WTC11 (cell line): Measurements from ENCODE around the gene PXT1. TPM values are rescaled to one million over a fixed set of nuclear protein-coding genes. Genes with fewer than 3 reads are reported as not detected.

Source experiments
- ATAC-seq: fragments of 200-7000 bp; cut with Tn5 transposase; 2 replicates; pipeline ENCODE4 v1.10.0; 2021; ENCODE audit warnings: mild to moderate bottlenecking, moderate library complexity
- CTCF ChIA-PET: fragments of 300-600 bp; sonication (Branson Sonifier 250); formaldehyde crosslinking; loops from one replicate; lab custom pipeline; 2021; ENCODE audit warnings: antibody characterized with exemption; lab: Charles Lee
- POLR2A ChIA-PET: fragments of 350-600 bp; sonication (Branson Sonifier 250); formaldehyde crosslinking; loops from one replicate; lab custom pipeline; 2021; ENCODE audit warnings: antibody characterized with exemption; lab: Charles Lee
- DNase-seq: peaks from one replicate; pipeline ENCODE4 v3.0.0; 2021; ENCODE audit warnings: low spot score
- H3K27ac Mint-ChIP-seq: 2 replicates; pipeline ENCODE4 v1.8.0; 2021; ENCODE audit warnings: mixed read lengths
- H3K27me3 Mint-ChIP-seq: 2 replicates; pipeline ENCODE4 v1.8.0; 2021; ENCODE audit warnings: low read depth, mild to moderate bottlenecking, moderate library complexity, mixed read lengths
- H3K36me3 Mint-ChIP-seq: 2 replicates; pipeline ENCODE4 v1.8.0; 2021; ENCODE audit warnings: mixed read lengths
- H3K4me1 Mint-ChIP-seq: 2 replicates; pipeline ENCODE4 v1.8.0; 2022; ENCODE audit warnings: mixed read lengths
- H3K4me3 Mint-ChIP-seq: 2 replicates; pipeline ENCODE4 v1.8.0; 2021; ENCODE audit warnings: mild to moderate bottlenecking, moderate library complexity, mixed read lengths
- H3K9me3 Mint-ChIP-seq: 2 replicates; pipeline ENCODE4 v1.8.0; 2021; ENCODE audit warnings: mixed read lengths
- ARID4B ChIP-seq: sonication (generic); formaldehyde crosslinking; IDR thresholded peaks from 2 replicates; pipeline ENCODE4 v1.8.0; 2023; ENCODE audit warnings: missing genetic modification reagents, mild to moderate bottlenecking, borderline replicate concordance
- ATF3 ChIP-seq: sonication (generic); formaldehyde crosslinking; conservative IDR thresholded peaks from 2 replicates; pipeline ENCODE4 v1.8.1; 2022; ENCODE audit warnings: mild to moderate bottlenecking, missing genetic modification reagents
- CDX4 ChIP-seq: fragments of 250-450 bp; sonication (Bioruptor Pico); IDR thresholded peaks from 2 replicates; pipeline ENCODE4 v1.9.0; 2021; ENCODE audit warnings: moderate library complexity, mild to moderate bottlenecking, inconsistent platforms, borderline replicate concordance
- CREB1 ChIP-seq: sonication (generic); formaldehyde crosslinking; IDR thresholded peaks from 2 replicates; pipeline ENCODE4 v1.8.0; 2023; ENCODE audit warnings: mild to moderate bottlenecking, missing genetic modification reagents
- E2F1 ChIP-seq: sonication (generic); formaldehyde crosslinking; IDR thresholded peaks from 2 replicates; pipeline ENCODE4 v1.8.0; 2022; ENCODE audit warnings: mild to moderate bottlenecking, missing genetic modification reagents
- ELF4 ChIP-seq: sonication (generic); formaldehyde crosslinking; IDR thresholded peaks from 2 replicates; pipeline ENCODE4 v1.8.1; 2022; ENCODE audit warnings: low read depth, mild to moderate bottlenecking, moderate library complexity, missing genetic modification reagents
- EMX1 ChIP-seq: fragments of 250-450 bp; sonication (Bioruptor Pico); IDR thresholded peaks from 2 replicates; pipeline ENCODE4 v1.8.0; 2021; ENCODE audit warnings: mild to moderate bottlenecking
- GRHL2 ChIP-seq: fragments of 250-450 bp; sonication (Bioruptor Pico); IDR thresholded peaks from 2 replicates; pipeline ENCODE4 v1.8.0; 2022; ENCODE audit warnings: mild to moderate bottlenecking, moderate library complexity; ENCODE audit not compliant: insufficient replicate concordance, severe bottlenecking
- HMGA2 ChIP-seq: fragments of 250-450 bp; sonication (Bioruptor Pico); IDR thresholded peaks from 2 replicates; pipeline ENCODE4 v1.4.0; 2021; ENCODE audit warnings: mild to moderate bottlenecking, moderate library complexity
- JUN ChIP-seq: sonication (generic); formaldehyde crosslinking; IDR thresholded peaks from 2 replicates; pipeline ENCODE4 v1.8.0; 2023; ENCODE audit warnings: mild to moderate bottlenecking, missing genetic modification reagents
- MYBL2 ChIP-seq: sonication (generic); formaldehyde crosslinking; IDR thresholded peaks from 2 replicates; pipeline ENCODE4 v1.8.1; 2023; ENCODE audit warnings: mild to moderate bottlenecking, moderate library complexity, missing genetic modification reagents
- NFATC4 ChIP-seq: fragments of 250-450 bp; sonication (Bioruptor Pico); IDR thresholded peaks from 2 replicates; pipeline ENCODE4 v1.9.0; 2021; ENCODE audit warnings: mild to moderate bottlenecking
- NFE2L1 ChIP-seq: sonication (generic); formaldehyde crosslinking; IDR thresholded peaks from 2 replicates; pipeline ENCODE4 v1.8.1; 2023; ENCODE audit warnings: missing genetic modification reagents
- NFYB ChIP-seq: sonication (generic); formaldehyde crosslinking; conservative IDR thresholded peaks from 2 replicates; pipeline ENCODE4 v1.8.0; 2022; ENCODE audit warnings: low read depth, missing genetic modification reagents
- NR1H2 ChIP-seq: sonication (generic); formaldehyde crosslinking; IDR thresholded peaks from 2 replicates; pipeline ENCODE4 v1.9.0; 2021; ENCODE audit warnings: mild to moderate bottlenecking, moderate library complexity, missing genetic modification reagents
- NR2C2 ChIP-seq: sonication (generic); formaldehyde crosslinking; IDR thresholded peaks from 2 replicates; pipeline ENCODE4 v1.8.0; 2022; ENCODE audit warnings: mild to moderate bottlenecking, missing genetic modification reagents
- PRRX2 ChIP-seq: fragments of 250-450 bp; sonication (Bioruptor Pico); IDR thresholded peaks from 2 replicates; pipeline ENCODE4 v1.8.0; 2021; ENCODE audit warnings: mild to moderate bottlenecking
- RORB ChIP-seq: fragments of 250-450 bp; sonication (Bioruptor Pico); IDR thresholded peaks from 2 replicates; pipeline ENCODE4 v1.9.0; 2021; ENCODE audit warnings: mild to moderate bottlenecking
- SMAD3 ChIP-seq: sonication (generic); formaldehyde crosslinking; IDR thresholded peaks from 2 replicates; pipeline ENCODE4 v1.8.0; 2022; ENCODE audit warnings: missing genetic modification reagents, mild to moderate bottlenecking, borderline replicate concordance
- SP1 ChIP-seq: sonication (generic); formaldehyde crosslinking; conservative IDR thresholded peaks from 2 replicates; pipeline ENCODE4 v1.8.1; 2022; ENCODE audit warnings: missing genetic modification reagents
- ZBTB21 ChIP-seq: sonication (generic); formaldehyde crosslinking; IDR thresholded peaks from 2 replicates; pipeline ENCODE4 v1.8.1; 2023; ENCODE audit warnings: mild to moderate bottlenecking, missing genetic modification reagents, borderline replicate concordance
- ZNF138 ChIP-seq: sonication (generic); formaldehyde crosslinking; conservative IDR thresholded peaks from 2 replicates; pipeline ENCODE4 v1.8.1; 2022; ENCODE audit warnings: mild to moderate bottlenecking, moderate library complexity, missing genetic modification reagents
- ZNF219 ChIP-seq: sonication (generic); formaldehyde crosslinking; IDR thresholded peaks from 2 replicates; pipeline ENCODE4 v1.8.0; 2023; ENCODE audit warnings: missing genetic modification reagents, mild to moderate bottlenecking, borderline replicate concordance
- ZNF263 ChIP-seq: sonication (generic); formaldehyde crosslinking; IDR thresholded peaks from 2 replicates; pipeline ENCODE4 v1.8.1; 2022; ENCODE audit warnings: low read depth, mild to moderate bottlenecking, moderate library complexity, missing genetic modification reagents
- ZNF317 ChIP-seq: sonication (generic); formaldehyde crosslinking; IDR thresholded peaks from 2 replicates; pipeline ENCODE4 v1.8.1; 2023; ENCODE audit warnings: low read depth, mild to moderate bottlenecking, moderate library complexity, missing genetic modification reagents, borderline replicate concordance
- ZNF416 ChIP-seq: fragments of 250-450 bp; sonication (Bioruptor Pico); IDR thresholded peaks from 2 replicates; pipeline ENCODE4 v1.9.0; 2021; ENCODE audit warnings: mild to moderate bottlenecking, inconsistent platforms
- ZSCAN18 ChIP-seq: fragments of 250-450 bp; sonication (Bioruptor Pico); IDR thresholded peaks from 2 replicates; pipeline ENCODE4 v2.1.2; 2022; ENCODE audit warnings: mild to moderate bottlenecking, moderate library complexity
- total RNA-seq: library from RNA; stranded (reverse); gene quantifications from 3 replicates; pipeline ENCODE4 v1.2.3, GENCODE V29; 2021

PXT1 gene
- total RNA-seq, 1 experiment from 2014 or later: 0.15 TPM

GRCh38 chr6:36423101-36423824 is 19.4 kb downstream of the PXT1 start (continued):
- TF ChIP-seq ZNF416 (no peak), ZNF219 (CRISPR knock-in tag) (no peak), NFE2L1 (CRISPR knock-in tag) (no peak; the same call in 1 of the 2 replicates), CREB1 (CRISPR knock-in tag) (no peak), ZNF138 (CRISPR knock-in tag) (no peak), SMAD3 (no peak)

GRCh38 chr6:36422714-36423100 is 19.9 kb downstream of the PXT1 start:
- no peak for ATAC-seq
- Mint-ChIP-seq H3K4me1 (peaks cover 15% of the 10 kb centered on the region), H3K9me3 (no peaks in the 10 kb centered on the region), H3K36me3 (no peaks in the 10 kb centered on the region), H3K27ac (peak overlapping the region; percentile 84), H3K4me3 (peak overlapping the region; percentile 82), H3K27me3 (peaks cover 3% of the 10 kb centered on the region; the same call in 1 of the 2 replicates)
- DNase-seq: no peak
- TF ChIP-seq SP1 (CRISPR knock-in tag) (no peak), ZSCAN18 (CRISPR knock-in tag) (no peak), E2F1 (no peak), NFE2L1 (CRISPR knock-in tag) (no peak), PRRX2 (CRISPR knock-in tag) (no peak), HMGA2 (CRISPR knock-in tag) (no peak), ZNF317 (CRISPR knock-in tag) (no peak), NFYB (no peak), ZNF263 (CRISPR knock-in tag) (no peak), NR1H2 (CRISPR knock-in tag) (no peak), ZBTB21 (no peak), NFATC4 (CRISPR knock-in tag) (no peak)
- CTCF ChIA-PET: interaction anchor here (0.6 to 1.6 kb wide), 12 partner anchors 19 to 231 kb away, joined by 3 to 7 read pairs (median 4); partner anchors contain the start of gene KCTD20
- POLR2A ChIA-PET: interaction anchor here (0.6 kb wide), 1 partner anchor 178 kb away, joined by 7 read pairs; no protein-coding TSS in a partner anchor

GRCh38 chr6:36419310-36419709 is 23.3 kb downstream of the PXT1 start:
- ChIA-PET POLR2A (no interaction called here), CTCF (interaction anchor here (1.1 to 2.5 kb wide), 2 partner anchors 8 to 10 kb away, joined by 4 to 14 read pairs; no protein-coding TSS in a partner anchor)
- Mint-ChIP-seq H3K4me3 (no peak overlapping the region), H3K27me3 (peaks cover 3% of the 10 kb centered on the region; the same call in 1 of the 2 replicates), H3K27ac (no peak overlapping the region), H3K4me1 (peaks cover 15% of the 10 kb centered on the region), H3K36me3 (no peaks in the 10 kb centered on the region), H3K9me3 (no peaks in the 10 kb centered on the region)
- DNase-seq: no peak
- ATAC-seq: no peak
- TF ChIP-seq MYBL2 (CRISPR knock-in tag) (no peak), EMX1 (CRISPR knock-in tag) (no peak), JUN (CRISPR knock-in tag) (no peak), NFATC4 (CRISPR knock-in tag) (no peak), CDX4 (no peak), NR2C2 (CRISPR knock-in tag) (no peak), ATF3 (CRISPR knock-in tag) (no peak), ELF4 (CRISPR knock-in tag) (no peak), ARID4B (CRISPR knock-in tag) (no peak), ZNF263 (CRISPR knock-in tag) (no peak), RORB (CRISPR knock-in tag) (no peak), GRHL2 (CRISPR knock-in tag) (no peak)
